SH-SY5Y (cell line): Measurements from ENCODE around the gene DOCK4.

Experiments
- GATA2 ChIP-seq: IDR thresholded peaks from 2 replicates; pipeline ENCODE4 v1.6.1; 2011; ENCODE audit warnings: mild to moderate bottlenecking, low read depth, low read length
- GATA3 ChIP-seq: IDR thresholded peaks from 2 replicates; pipeline ENCODE4 v1.6.1; 2011; ENCODE audit warnings: low read depth, mild to moderate bottlenecking, low read length, moderate library complexity

- TF ChIP-seq GATA2 (no peak), GATA3 (no peak)
Measured at GRCh38 chr7:111749625-111750024, 456.6 kb downstream of the DOCK4 start.
